ENCODE data around the gene SEC31B.

GRCh38 chr10:100528123-100528886 is 8.6 kb upstream of the SEC31B start:
- no peak for TF ChIP-seq EZH2 (IDR thresholded peaks at IDR 0.05; ENCODE audit: borderline replicate concordance, low read depth, low read length, severe bottlenecking)
- TF ChIP-seq CTCF (IDR thresholded peaks at IDR 0.05; ENCODE audit: extremely low read depth in 1 of 2, insufficient read depth in 1 of 2, low read depth in 1 of 2, low read length in 2 of 2): no peak
- TF ChIP-seq POLR2A (IDR thresholded peaks at IDR 0.05; ENCODE audit: low read depth, low read length): no peak
- no peak for TF ChIP-seq GATA2 (IDR thresholded peaks at IDR 0.05; ENCODE audit: insufficient read depth, insufficient read length, low read depth, low read length)
- no peak for TF ChIP-seq FOS (IDR thresholded peaks at IDR 0.05; ENCODE audit: borderline replicate concordance, insufficient read depth, low read length)
- TF ChIP-seq MYC (IDR thresholded peaks at IDR 0.05; ENCODE audit: low read depth, low read length): no peak
- TF ChIP-seq, protein P1, sequence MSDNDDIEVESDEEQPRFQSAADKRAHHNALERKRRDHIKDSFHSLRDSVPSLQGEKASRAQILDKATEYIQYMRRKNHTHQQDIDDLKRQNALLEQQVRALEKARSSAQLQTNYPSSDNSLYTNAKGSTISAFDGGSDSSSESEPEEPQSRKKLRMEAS (IDR thresholded peaks at IDR 0.05; ENCODE audit: insufficient read depth, insufficient read length): no peak
- no peak for TF ChIP-seq POLR2AphosphoS5 (IDR thresholded peaks at IDR 0.05; ENCODE audit: insufficient read depth, low read depth, low read length)

Measured in endothelial cell of umbilical vein (primary cell).